ENCODE data around the gene RHBDL2. TPM values are rescaled to one million over a fixed set of nuclear protein-coding genes. Genes with fewer than 3 reads are reported as not detected.
A peak's percentile ranks its signal among the peaks of the same experiment; 100 is the strongest.

Gene RHBDL2
- total RNA-seq, 1 donor from 2014 or later: 0.32 TPM

DNA sequence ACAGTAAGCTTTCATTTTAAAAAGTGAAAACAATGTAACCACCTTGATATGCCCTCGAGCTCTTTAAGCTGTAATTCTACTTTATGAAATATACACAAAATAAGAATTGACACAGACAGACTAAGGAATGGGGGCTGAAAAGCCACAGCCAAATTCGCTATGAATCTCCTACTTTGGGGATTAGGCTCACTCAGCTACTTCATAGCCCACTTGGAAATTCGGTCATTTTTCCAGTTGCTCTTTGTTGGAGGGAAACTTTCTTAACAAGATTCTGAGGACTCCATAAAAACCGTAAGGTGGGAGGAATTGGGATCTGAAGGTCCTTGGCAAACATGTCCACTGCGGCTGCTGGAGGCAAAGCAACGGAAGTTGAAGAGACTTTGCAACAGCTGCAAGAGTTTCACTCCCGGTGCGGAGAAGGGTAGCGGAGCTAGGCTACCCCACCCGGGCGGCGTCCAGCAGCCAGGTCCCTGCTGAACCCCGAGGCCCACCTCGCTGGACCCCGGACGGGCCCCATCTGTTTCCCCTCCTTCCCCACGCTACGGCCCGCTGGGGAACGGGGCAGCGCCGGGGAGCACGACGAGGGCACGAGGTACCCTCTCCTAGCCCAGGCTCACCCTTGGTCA is 69.1 kb downstream of the RHBDL2 start:
- Histone ChIP-seq H3K4me3 (peak overlapping the region; percentile 89), H3K36me3 (peaks cover 1% of the 10 kb centered on the region), H3K4me1 (peaks cover 18% of the 10 kb centered on the region), H3K27me3 (ENCODE audit: low read depth) (no peaks in the 10 kb centered on the region), H3K9me3 (no peaks in the 10 kb centered on the region), H3K27ac (peak overlapping the region; percentile 76)
- intact Hi-C loops (cut with DNase I): no loop called here
- DNase-seq (peak; percentile 49), ATAC-seq (peak; percentile 19 to 49)
- TF ChIP-seq, protein P1, sequence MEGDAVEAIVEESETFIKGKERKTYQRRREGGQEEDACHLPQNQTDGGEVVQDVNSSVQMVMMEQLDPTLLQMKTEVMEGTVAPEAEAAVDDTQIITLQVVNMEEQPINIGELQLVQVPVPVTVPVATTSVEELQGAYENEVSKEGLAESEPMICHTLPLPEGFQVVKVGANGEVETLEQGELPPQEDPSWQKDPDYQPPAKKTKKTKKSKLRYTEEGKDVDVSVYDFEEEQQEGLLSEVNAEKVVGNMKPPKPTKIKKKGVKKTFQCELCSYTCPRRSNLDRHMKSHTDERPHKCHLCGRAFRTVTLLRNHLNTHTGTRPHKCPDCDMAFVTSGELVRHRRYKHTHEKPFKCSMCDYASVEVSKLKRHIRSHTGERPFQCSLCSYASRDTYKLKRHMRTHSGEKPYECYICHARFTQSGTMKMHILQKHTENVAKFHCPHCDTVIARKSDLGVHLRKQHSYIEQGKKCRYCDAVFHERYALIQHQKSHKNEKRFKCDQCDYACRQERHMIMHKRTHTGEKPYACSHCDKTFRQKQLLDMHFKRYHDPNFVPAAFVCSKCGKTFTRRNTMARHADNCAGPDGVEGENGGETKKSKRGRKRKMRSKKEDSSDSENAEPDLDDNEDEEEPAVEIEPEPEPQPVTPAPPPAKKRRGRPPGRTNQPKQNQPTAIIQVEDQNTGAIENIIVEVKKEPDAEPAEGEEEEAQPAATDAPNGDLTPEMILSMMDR (IDR thresholded peaks at IDR 0.05): no peak

DNA sequence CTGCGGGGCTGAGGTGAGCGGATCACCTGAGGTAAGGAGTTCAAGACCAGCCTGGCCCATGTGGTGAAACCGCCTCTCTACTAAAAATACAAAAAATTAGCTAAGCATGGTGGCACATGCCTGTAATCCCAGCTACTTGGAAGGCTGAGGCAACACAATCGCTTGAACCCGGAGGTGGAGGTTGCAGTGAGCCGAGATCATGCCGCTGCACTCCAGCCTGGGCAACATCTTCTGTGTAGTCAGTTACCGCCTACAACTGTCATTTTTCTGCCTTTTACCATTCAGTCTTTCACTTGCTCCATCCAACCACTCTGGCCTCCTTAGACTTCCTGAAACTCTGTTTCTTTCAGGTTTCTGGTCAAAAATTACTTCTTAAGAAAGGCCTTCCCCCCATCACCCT is 70.6 kb downstream of the RHBDL2 start:
- Histone ChIP-seq H3K27ac (no peak overlapping the region), H3K27me3 (ENCODE audit: low read depth) (no peaks in the 10 kb centered on the region), H3K4me3 (no peak overlapping the region), H3K36me3 (peaks cover 8% of the 10 kb centered on the region), H3K4me1 (peaks cover 18% of the 10 kb centered on the region), H3K9me3 (no peaks in the 10 kb centered on the region)
- no peak for ATAC-seq
- intact Hi-C loops (cut with DNase I): no loop called here
- TF ChIP-seq, protein P1 (IDR thresholded peaks at IDR 0.05): no peak
- DNase-seq: no peak

DNA sequence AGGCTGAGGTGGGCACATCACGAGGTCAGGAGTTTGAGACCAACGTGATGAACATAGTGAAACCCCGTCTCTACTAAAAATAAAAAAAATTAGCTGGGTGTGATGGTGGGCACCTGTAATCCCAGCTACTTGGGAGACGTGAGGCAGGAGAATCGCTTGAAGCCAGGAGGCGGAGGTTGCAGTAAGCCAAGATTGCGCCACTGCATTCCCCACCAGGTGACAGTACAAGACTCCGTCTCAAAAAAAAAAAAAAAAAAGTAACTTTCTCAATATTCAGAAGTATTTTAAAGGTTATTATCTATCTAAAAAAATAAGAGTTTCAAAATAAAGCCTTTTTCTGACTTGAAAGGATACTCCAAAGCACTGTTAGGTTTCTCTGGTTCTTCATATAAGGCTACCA is 74.4 kb downstream of the RHBDL2 start:
- no peaks in the 10 kb centered on the region for H3K27me3 ChIP-seq (ENCODE audit: low read depth)
- ATAC-seq (no peak), DNase-seq (no peak)
- H3K9me3 ChIP-seq: no peaks in the 10 kb centered on the region
- H3K4me3 ChIP-seq: no peak overlapping the region
- intact Hi-C loops (cut with DNase I): no loop called here
- TF ChIP-seq, protein P1 (IDR thresholded peaks at IDR 0.05): no peak
- H3K36me3 ChIP-seq: peaks cover 8% of the 10 kb centered on the region
- peaks cover 8% of the 10 kb centered on the region for H3K4me1 ChIP-seq
- H3K27ac ChIP-seq: no peak overlapping the region

DNA sequence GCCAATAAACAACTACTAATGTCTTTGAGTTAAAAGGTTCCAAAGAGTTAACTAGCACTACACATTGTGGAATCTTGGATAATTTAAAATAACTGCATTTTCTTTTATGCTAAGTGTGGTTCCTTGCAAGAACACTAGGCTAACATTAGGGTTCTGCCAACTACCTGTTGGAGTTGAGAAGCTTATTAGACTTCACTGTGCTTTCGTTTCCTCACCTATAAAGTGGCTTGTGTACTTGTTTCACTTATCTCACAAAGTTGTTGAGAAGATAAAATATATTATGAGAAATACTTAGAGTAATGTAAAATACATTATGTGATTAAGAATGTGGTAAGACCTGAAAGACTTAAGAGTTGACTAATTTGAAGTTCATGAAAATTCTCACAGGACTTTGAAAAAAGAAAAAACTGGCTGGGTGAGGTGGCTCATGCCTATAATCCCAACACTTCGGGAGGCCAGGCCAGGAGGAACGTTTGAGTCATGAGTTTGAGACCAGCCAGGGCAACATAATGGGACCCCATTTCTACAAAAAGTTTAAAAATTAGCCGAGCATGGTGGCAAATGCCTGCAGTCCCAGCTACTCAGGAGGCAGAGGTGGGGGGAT is 76.4 kb downstream of the RHBDL2 start:
- Histone ChIP-seq H3K4me1 (peaks cover 19% of the 10 kb centered on the region), H3K4me3 (no peak overlapping the region), H3K9me3 (no peaks in the 10 kb centered on the region), H3K36me3 (peaks cover 8% of the 10 kb centered on the region), H3K27me3 (ENCODE audit: low read depth) (no peaks in the 10 kb centered on the region), H3K27ac (no peak overlapping the region)
- TF ChIP-seq, protein P1 (IDR thresholded peaks at IDR 0.05): no peak
- DNase-seq: no peak
- intact Hi-C loops (cut with DNase I): no loop called here
- peak in 1 of 2 donors; percentile 43 for ATAC-seq

DNA sequence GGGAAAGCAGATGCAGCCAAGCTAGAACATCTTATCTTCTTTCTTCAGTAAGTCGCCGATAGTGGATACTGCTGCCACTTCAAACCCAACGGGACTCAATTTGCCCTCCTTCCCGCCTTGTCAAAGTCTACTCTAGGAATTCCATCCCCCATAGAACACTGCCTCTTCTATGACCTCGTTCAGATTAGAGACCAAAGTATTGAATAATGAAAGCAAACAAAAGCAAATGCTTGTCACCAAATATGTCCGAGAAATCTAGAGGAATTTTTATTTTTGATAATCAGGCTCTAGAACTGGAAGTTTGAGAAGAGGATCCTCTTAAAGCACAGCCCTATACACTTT is 81.2 kb downstream of the RHBDL2 start:
- Histone ChIP-seq H3K27ac (peak overlapping the region; percentile 59), H3K27me3 (ENCODE audit: low read depth) (no peaks in the 10 kb centered on the region), H3K9me3 (no peaks in the 10 kb centered on the region), H3K4me3 (peak overlapping the region; percentile 81), H3K4me1 (peaks cover 48% of the 10 kb centered on the region), H3K36me3 (peaks cover 16% of the 10 kb centered on the region)
- TF ChIP-seq, protein P1 (IDR thresholded peaks at IDR 0.05): no peak
- ATAC-seq (no peak), DNase-seq (no peak)
- intact Hi-C loops (cut with DNase I): no loop called here
